Cardiac muscle cell (in vitro differentiated cells and primary cell): Measurements from ENCODE around the gene OCEL1. TPM values are rescaled to one million over a fixed set of nuclear protein-coding genes. Genes with fewer than 3 reads are reported as not detected.

Experiments
- DNase-seq, 2 donors: peaks; one replicate each; pipeline versions ENCODE4 v3.0.0 to v3.0.0-alpha.2; 2010 to 2017; ENCODE audit warnings: low read depth in 1 of 2, low spot score in 1 of 2
- H3K27ac ChIP-seq: fragments of 200-600 bp; sonication (generic); 2 replicates; pipeline ENCODE4 v1.5.1; 2016
- H3K27me3 ChIP-seq: fragments of 200-600 bp; sonication (generic); 2 replicates; pipeline ENCODE4 v1.6.0; 2016; ENCODE audit warnings: control low read depth
- H3K36me3 ChIP-seq: fragments of 200-600 bp; sonication (generic); 2 replicates; pipeline ENCODE4 v1.5.1; 2016; ENCODE audit warnings: control low read depth
- H3K4me1 ChIP-seq: fragments of 200-600 bp; sonication (generic); 2 replicates; pipeline ENCODE4 v1.8.1; 2017; ENCODE audit warnings: low read depth, mild to moderate bottlenecking, mixed run types
- H3K4me3 ChIP-seq: fragments of 200-600 bp; sonication (generic); 2 replicates; pipeline ENCODE4 v1.5.1; 2016; ENCODE audit warnings: mild to moderate bottlenecking
- H3K9me3 ChIP-seq: fragments of 200-600 bp; sonication (generic); 2 replicates; pipeline ENCODE4 v1.5.1; 2017; ENCODE audit warnings: low read depth, mild to moderate bottlenecking, control low read depth
- polyA plus RNA-seq: library from polyadenylated mRNA; unstranded; fragments of >200 nt; fragmentation: Nextera tagmentation; extraction: Ambion mirVana; gene quantifications from 2 replicates; pipeline ENCODE4 v1.2.1, GENCODE V29; 2016
- total RNA-seq: library from RNA; depleted of rRNA; stranded (reverse); fragments of >200 nt; gene quantifications from 2 replicates; pipeline ENCODE4 v1.2.3, GENCODE V29; 2016
- TF ChIP-seq, protein P1 (sequence below): IDR thresholded peaks from 2 replicates; pipeline ENCODE4 v1.5.1; 2012; ENCODE audit warnings: low read depth, mild to moderate bottlenecking, low read length

Gene OCEL1
- total and polyA plus RNA-seq, 2 experiments from 2014 or later, result 14.5 to 31.3 TPM

DNA sequence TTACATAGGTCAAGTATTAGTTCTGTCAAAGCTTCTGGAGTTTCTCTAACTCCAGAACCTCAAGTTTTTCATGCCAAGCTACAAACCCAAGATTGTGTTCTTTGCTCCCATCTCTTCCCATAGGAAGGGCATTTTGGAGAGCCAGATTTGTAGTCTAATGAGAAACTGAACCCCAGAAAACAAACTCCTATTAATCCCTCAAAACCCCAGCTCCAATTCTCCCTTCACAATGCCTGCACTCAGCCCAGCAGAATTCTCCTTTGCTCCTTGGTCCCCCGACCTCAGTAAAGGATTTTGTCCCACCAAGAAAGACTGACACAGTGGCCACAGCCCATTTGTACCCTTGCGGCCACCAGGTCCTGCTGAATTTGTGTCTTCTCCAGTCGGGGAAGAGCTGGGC is 30.1 kb downstream of the OCEL1 start:
- no peaks in the 10 kb centered on the region for H3K9me3 ChIP-seq
- no peaks in the 10 kb centered on the region for H3K36me3 ChIP-seq
- no peaks in the 10 kb centered on the region for H3K27me3 ChIP-seq
- no peak overlapping the region for H3K27ac ChIP-seq
- no peaks in the 10 kb centered on the region for H3K4me1 ChIP-seq
- DNase-seq, result no peak
- TF ChIP-seq, protein P1, sequence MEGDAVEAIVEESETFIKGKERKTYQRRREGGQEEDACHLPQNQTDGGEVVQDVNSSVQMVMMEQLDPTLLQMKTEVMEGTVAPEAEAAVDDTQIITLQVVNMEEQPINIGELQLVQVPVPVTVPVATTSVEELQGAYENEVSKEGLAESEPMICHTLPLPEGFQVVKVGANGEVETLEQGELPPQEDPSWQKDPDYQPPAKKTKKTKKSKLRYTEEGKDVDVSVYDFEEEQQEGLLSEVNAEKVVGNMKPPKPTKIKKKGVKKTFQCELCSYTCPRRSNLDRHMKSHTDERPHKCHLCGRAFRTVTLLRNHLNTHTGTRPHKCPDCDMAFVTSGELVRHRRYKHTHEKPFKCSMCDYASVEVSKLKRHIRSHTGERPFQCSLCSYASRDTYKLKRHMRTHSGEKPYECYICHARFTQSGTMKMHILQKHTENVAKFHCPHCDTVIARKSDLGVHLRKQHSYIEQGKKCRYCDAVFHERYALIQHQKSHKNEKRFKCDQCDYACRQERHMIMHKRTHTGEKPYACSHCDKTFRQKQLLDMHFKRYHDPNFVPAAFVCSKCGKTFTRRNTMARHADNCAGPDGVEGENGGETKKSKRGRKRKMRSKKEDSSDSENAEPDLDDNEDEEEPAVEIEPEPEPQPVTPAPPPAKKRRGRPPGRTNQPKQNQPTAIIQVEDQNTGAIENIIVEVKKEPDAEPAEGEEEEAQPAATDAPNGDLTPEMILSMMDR, result no peak
- H3K4me3 ChIP-seq, result no peak overlapping the region

DNA sequence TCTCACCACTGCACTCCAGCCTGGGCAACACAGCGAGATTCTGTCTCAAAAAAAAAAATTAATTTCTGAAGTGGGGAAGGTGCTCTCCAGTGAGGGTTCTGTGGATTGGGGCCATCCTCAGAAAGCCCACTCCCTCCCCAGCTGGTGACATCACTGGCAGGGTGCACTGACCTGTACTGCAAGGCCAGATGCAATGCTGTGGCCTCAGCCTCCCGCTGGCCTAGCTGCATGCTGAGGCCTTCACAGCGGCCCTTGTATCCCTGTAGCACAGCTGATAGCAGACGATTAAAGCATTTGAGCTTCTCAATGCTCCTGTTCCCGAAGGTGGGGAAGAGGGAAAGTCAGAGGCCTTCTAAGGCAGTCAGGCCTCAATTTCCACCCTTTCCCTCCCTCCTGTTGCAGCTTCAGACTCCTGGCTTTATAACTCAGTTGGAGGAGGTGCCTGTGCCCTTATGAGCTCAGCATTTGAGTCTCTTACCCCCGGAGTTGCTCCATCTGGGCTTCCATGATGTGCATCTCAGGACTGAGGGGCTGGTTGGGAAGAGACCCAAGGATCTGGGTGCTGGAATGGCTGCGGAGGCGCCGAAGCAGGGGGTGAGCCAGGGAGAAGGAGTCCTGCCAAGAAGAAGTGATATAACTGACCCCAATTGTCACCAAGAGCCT is 33.2 kb downstream of the OCEL1 start:
- H3K4me1 ChIP-seq, result no peaks in the 10 kb centered on the region
- DNase-seq, result peak in 1 of 2 donors; percentile 36
- H3K9me3 ChIP-seq, result no peaks in the 10 kb centered on the region
- TF ChIP-seq, protein P1, result no peak
- no peak overlapping the region for H3K4me3 ChIP-seq
- H3K27me3 ChIP-seq, result no peaks in the 10 kb centered on the region
- no peaks in the 10 kb centered on the region for H3K36me3 ChIP-seq
- H3K27ac ChIP-seq, result no peak overlapping the region

DNA sequence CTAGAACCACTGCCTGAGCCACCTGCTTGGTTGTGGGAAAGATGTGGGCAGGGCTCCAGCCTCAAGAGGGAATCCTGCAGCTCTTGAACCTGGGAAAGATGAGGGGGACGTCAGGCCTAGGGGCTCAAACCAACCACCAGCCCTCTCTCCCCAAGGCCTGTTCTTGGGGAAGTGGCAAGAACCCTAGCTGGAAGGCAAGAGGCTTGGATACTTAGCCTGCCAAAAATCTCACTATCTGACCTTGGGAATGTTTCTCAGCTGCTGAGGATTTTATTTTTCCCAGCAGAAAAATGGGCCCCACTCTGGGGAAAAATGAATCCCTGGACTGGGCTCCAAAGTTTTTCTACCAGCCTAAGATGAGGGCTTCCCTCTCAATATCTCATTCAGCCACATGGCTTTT is 33.9 kb downstream of the OCEL1 start:
- Histone ChIP-seq H3K9me3 (no peaks in the 10 kb centered on the region), H3K36me3 (no peaks in the 10 kb centered on the region), H3K27ac (no peak overlapping the region), H3K4me3 (no peak overlapping the region), H3K27me3 (no peaks in the 10 kb centered on the region), H3K4me1 (no peaks in the 10 kb centered on the region)
- TF ChIP-seq, protein P1, result no peak
- no peak for DNase-seq

DNA sequence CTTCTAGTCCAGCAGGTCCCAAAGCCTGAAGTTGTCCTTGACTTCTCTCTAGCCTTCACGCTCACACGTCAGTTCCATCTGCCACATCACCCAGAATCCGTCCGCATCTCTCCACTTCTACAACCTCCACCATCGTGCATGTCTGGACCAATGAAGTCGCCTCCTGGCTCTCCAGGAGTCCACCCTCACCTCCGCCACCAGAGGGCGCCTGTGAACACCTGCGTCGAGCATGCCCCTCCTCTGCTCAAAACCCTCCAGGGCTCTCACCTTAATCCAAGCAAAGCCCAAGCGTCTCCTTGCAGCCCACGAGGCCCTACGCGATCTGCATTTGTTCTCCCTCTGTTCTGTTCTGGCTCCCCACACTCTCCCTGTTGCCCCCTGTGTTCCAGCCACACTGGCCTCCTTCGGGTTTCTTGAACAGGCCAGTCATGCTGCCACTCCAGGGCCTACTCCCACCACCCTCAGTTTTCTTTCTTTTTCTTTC is 34.9 kb downstream of the OCEL1 start:
- Histone ChIP-seq H3K36me3 (no peaks in the 10 kb centered on the region), H3K27me3 (no peaks in the 10 kb centered on the region), H3K4me3 (no peak overlapping the region), H3K9me3 (no peaks in the 10 kb centered on the region), H3K4me1 (no peaks in the 10 kb centered on the region), H3K27ac (no peak overlapping the region)
- DNase-seq, result peak; percentile 82
- TF ChIP-seq, protein P1, result peak; percentile 88

DNA sequence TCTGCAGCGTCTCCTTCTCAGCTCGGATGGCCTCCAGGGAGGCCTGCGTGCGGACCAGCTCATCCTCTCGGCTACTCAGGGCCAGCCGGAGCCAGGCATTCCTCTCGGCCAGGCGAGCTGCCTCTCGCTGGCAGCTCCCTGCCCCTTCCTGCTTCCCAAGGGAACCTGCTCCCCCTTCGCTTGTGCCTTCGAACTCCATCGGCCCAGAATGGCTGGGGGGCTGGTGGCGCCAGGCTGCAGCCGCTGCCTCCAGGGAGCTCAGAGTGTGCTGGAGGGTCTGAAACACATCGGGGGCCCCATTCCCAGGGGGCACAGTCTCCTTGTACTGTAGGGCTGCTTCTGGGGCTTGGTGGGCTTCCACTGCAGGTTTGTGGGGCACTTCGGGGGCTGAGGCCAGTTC is 36.5 kb downstream of the OCEL1 start:
- no peak overlapping the region for H3K4me3 ChIP-seq
- no peaks in the 10 kb centered on the region for H3K36me3 ChIP-seq
- H3K27ac ChIP-seq, result no peak overlapping the region
- no peaks in the 10 kb centered on the region for H3K27me3 ChIP-seq
- no peaks in the 10 kb centered on the region for H3K9me3 ChIP-seq
- no peaks in the 10 kb centered on the region for H3K4me1 ChIP-seq
- DNase-seq, result no peak
- TF ChIP-seq, protein P1, result no peak
